Sigmoid colon (tissue), 4 donors: ENCODE measurements around the gene GRM7.

Experiments used
- POLR2A ChIP-seq, 2 donors: fragments of 450-650 bp; IDR thresholded peaks; one replicate each; pipeline ENCODE4 v1.6.1; 2016; ENCODE audit warnings: antibody characterized with exemption in 2 of 2, mild to moderate bottlenecking in 2 of 2, moderate library complexity in 2 of 2
- POLR2AphosphoS5 ChIP-seq, 4 donors: sonication (generic); formaldehyde crosslinking; IDR thresholded peaks; one replicate each; pipeline ENCODE4 v1.6.1; 2017; ENCODE audit warnings: antibody characterized with exemption in 4 of 4
- TF ChIP-seq, protein P1 (sequence below), 4 experiments: fragments of 450-650 bp in 3 of 4; fragments of 200-600 bp in 1 of 4; IDR thresholded peaks; one replicate each; pipeline ENCODE4 v1.5.1; 2016 to 2019; ENCODE audit warnings: antibody characterized with exemption in 4 of 4, mild to moderate bottlenecking in 3 of 4, moderate library complexity in 2 of 4

DNA sequence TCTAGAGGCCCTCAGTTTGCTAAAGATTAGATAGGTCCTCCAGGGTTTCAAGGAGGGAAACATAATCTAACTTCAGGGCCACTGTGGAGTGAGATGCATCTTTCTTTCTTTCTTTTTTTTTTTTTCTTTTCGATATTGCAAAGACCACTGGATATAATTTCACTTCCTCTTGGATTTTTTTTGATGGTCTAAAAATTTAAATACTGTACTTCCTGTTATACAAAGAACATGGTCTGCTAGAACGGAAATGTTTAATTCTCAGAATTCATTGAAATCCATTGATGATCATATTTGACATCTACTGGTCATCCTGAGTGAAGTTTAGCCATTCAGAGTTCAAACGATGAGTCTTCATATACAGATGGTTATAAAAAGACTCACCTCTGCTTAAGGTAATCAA, 832.0 kb downstream of the GRM7 start:
- TF ChIP-seq POLR2A (IDR thresholded peaks at IDR 0.05) (no peak), POLR2AphosphoS5 (IDR thresholded peaks at IDR 0.05) (no peak)
- TF ChIP-seq, protein P1, sequence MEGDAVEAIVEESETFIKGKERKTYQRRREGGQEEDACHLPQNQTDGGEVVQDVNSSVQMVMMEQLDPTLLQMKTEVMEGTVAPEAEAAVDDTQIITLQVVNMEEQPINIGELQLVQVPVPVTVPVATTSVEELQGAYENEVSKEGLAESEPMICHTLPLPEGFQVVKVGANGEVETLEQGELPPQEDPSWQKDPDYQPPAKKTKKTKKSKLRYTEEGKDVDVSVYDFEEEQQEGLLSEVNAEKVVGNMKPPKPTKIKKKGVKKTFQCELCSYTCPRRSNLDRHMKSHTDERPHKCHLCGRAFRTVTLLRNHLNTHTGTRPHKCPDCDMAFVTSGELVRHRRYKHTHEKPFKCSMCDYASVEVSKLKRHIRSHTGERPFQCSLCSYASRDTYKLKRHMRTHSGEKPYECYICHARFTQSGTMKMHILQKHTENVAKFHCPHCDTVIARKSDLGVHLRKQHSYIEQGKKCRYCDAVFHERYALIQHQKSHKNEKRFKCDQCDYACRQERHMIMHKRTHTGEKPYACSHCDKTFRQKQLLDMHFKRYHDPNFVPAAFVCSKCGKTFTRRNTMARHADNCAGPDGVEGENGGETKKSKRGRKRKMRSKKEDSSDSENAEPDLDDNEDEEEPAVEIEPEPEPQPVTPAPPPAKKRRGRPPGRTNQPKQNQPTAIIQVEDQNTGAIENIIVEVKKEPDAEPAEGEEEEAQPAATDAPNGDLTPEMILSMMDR (IDR thresholded peaks at IDR 0.05): no peak
